Ovary (tissue), 9 donors: ENCODE data around the gene SIDT2. TPM values are rescaled to one million over a fixed set of nuclear protein-coding genes. Genes with fewer than 3 reads are reported as not detected.
A peak's percentile ranks its signal among the peaks of the same experiment; 100 is the strongest.

ENCODE experiments used
- DNase-seq, 5 donors: peaks; one replicate each; pipeline ENCODE4 v3.0.0-alpha.2; 2019 to 2020
- H3K27ac ChIP-seq, 2 donors: fragments of 200-600 bp; one replicate each; pipeline versions ENCODE4 v1.5.1 to v1.8.0; 2019 to 2022
- H3K27me3 ChIP-seq: fragments of 200-600 bp; one replicate; pipeline ENCODE4 v1.8.0; 2022
- H3K36me3 ChIP-seq: fragments of 200-600 bp; sonication (generic); one replicate; pipeline ENCODE4 v1.5.1; 2019
- H3K4me1 ChIP-seq: one replicate; pipeline ENCODE4 v1.8.1; 2013; ENCODE audit warnings: mild to moderate bottlenecking, moderate library complexity; ENCODE audit not compliant: insufficient read depth
- H3K4me3 ChIP-seq: fragments of 200-600 bp; sonication (generic); one replicate; pipeline ENCODE4 v1.5.1; 2017
- H3K9me3 ChIP-seq, 2 donors: fragments of 200-600 bp in 1 of 2; sonication (generic) in 1 of 2; one replicate each; pipeline versions ENCODE4 v1.5.1 to v1.8.1; 2013 to 2019; ENCODE audit warnings: mild to moderate bottlenecking in 1 of 2, moderate library complexity in 1 of 2
- EP300 ChIP-seq: sonication (generic); formaldehyde crosslinking; IDR thresholded peaks from one replicate; pipeline ENCODE4 v1.6.1; 2017; ENCODE audit warnings: antibody characterized with exemption
- POLR2A ChIP-seq: fragments of 450-650 bp; IDR thresholded peaks from one replicate; pipeline ENCODE4 v1.6.1; 2017; ENCODE audit warnings: antibody characterized with exemption, mild to moderate bottlenecking, moderate library complexity
- WGBS, 3 donors: extraction: QIAGEN DNeasy Blood & Tissue Kit in 1 of 3; methylation state at CpG; one replicate each; pipeline versions ENCODE4 v1.1.5 to v1.1.7; 2013 to 2017; 5-methylcytosine and 5-hydroxymethylcytosine counted together
- intact Hi-C, 4 donors: fragments of 100-400 bp; cut with DNase I; formaldehyde crosslinking; loops; one replicate each; pipeline versions ENCODE4 v1.11.0 to v1.15.1; 2022 to 2023
- polyA plus RNA-seq, 2 donors: library from polyadenylated mRNA; stranded (reverse); fragments of 200-250 nt in 1 of 2; fragments of 350-450 nt in 1 of 2; fragmentation: Illumina TruSeq in 1 of 2; extraction: RNeasy Lipid Tissue Mini Kit (QIAGEN cat#74804) in 1 of 2; gene quantifications; one replicate each; pipeline ENCODE4 v1.2.3, GENCODE V29; 2013 to 2014
- total RNA-seq, 7 donors: library from RNA; depleted of rRNA in 2 of 7; stranded (reverse); fragments of >200 nt in 2 of 7; fragmentation: NEBNext Ultra II Directional in 3 of 7; extraction: Animal tissue kit (Norgen Biotek cat#: 25700) in 3 of 7; gene quantifications; one replicate each; pipeline versions ENCODE4 v1.1.0 to v1.2.4, GENCODE V29; 2016 to 2023
- TF ChIP-seq, protein P1 (sequence below), 3 donors: fragments of 450-650 bp in 2 of 3; fragments of 200-600 bp in 1 of 3; IDR thresholded peaks; one replicate each; pipeline versions ENCODE4 v1.5.1 to v1.8.0; 2016 to 2022; ENCODE audit warnings: antibody characterized with exemption in 3 of 3, mild to moderate bottlenecking in 1 of 3
- donor health status: DM: no; HTN: no; CAD: no; lungs with moderate emphysema.
- donor health status: DM: no; HTN: no; CAD: no.
- donor health status: Bipolar disorder and iron deficiency.
- donor health status: DM: yes; HTN: yes; CAD: no.
- donor health status: DM: no; HTN: no; CAD: no.
- donor health status: DM: yes; HTN: yes; CAD: no.

Gene SIDT2
- total and polyA plus RNA-seq, 9 donors: 36.5 to 141 (median 73.7) TPM

DNA sequence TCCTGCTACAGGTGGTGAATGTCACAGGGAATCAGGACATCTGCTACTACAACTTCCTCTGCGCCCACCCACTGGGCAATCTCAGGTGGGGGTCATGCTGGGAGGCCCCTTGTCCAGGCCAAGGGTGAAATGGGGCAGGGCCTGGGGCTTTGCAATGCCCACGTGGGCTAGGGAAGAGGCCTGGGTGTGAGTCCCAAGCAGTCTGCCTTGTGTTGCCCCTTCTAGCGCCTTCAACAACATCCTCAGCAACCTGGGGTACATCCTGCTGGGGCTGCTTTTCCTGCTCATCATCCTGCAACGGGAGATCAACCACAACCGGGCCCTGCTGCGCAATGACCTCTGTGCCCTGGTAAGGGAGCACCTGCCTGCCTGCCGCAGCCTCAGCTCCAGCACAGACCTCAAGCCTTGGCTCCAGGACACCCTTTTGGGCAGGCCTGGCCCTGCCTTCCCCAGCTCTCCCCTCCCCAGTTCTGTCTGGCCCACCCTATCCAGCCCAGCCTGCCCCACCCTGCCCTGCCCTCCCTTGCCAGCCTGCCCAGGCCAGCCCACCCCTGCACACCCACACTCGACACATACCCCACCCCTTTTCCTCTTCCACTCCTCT lies 11.5 kb downstream of the SIDT2 start:
- H3K4me3 ChIP-seq: no peak overlapping the region
- no peaks in the 10 kb centered on the region for H3K27me3 ChIP-seq
- no peaks in the 10 kb centered on the region for H3K36me3 ChIP-seq
- peak in 2 of 5 donors; percentile 17 to 33 for DNase-seq
- TF ChIP-seq EP300: no peak
- peaks cover 19% of the 10 kb centered on the region for H3K4me1 ChIP-seq
- H3K27ac ChIP-seq: no peak overlapping the region
- intact Hi-C loops: loop anchor here in 1 of 4 donors (5.0 kb wide), 1 partner anchor 32 kb away; no protein-coding TSS in a partner anchor
- WGBS, 3 donors: 78 to 87% (median 85%) methylated on average over 8 of the region's 8 CpGs
- H3K9me3 ChIP-seq: no peaks in the 10 kb centered on the region

DNA sequence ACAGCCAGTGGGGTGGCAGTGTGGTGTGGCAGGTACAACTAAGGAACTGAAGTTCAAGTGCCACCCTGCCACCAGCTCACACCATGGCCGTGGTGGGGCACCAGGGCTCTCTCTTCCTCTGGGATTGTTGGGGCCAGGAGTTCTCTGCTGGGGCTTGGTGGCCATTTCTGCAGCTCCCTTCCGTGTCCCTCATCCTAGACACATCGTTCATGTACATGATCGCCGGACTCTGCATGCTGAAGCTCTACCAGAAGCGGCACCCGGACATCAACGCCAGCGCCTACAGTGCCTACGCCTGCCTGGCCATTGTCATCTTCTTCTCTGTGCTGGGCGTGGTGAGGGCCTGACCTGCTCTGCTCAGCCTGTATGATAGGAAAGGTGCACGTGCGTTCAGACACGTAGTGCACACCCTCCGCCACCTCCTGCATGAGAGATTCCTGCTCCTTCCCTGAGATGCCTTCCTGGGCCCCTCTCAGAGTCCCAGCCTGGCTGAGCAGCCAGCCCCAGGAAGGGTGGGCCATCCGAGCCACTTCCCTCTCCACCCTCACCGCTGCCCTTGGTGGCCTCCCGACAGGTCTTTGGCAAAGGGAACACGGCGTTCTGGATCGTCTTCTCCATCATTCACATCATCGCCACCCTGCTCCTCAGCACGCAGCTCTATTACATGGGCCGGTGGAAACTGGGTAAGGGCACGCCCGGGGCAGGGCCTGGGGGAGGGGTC lies 13.3 kb downstream of the SIDT2 start:
- no peak overlapping the region for H3K27ac ChIP-seq
- peaks cover 10% of the 10 kb centered on the region for H3K4me1 ChIP-seq
- no peak for TF ChIP-seq EP300
- TF ChIP-seq, protein P1, sequence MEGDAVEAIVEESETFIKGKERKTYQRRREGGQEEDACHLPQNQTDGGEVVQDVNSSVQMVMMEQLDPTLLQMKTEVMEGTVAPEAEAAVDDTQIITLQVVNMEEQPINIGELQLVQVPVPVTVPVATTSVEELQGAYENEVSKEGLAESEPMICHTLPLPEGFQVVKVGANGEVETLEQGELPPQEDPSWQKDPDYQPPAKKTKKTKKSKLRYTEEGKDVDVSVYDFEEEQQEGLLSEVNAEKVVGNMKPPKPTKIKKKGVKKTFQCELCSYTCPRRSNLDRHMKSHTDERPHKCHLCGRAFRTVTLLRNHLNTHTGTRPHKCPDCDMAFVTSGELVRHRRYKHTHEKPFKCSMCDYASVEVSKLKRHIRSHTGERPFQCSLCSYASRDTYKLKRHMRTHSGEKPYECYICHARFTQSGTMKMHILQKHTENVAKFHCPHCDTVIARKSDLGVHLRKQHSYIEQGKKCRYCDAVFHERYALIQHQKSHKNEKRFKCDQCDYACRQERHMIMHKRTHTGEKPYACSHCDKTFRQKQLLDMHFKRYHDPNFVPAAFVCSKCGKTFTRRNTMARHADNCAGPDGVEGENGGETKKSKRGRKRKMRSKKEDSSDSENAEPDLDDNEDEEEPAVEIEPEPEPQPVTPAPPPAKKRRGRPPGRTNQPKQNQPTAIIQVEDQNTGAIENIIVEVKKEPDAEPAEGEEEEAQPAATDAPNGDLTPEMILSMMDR (IDR thresholded peaks at IDR 0.05): no peak
- TF ChIP-seq POLR2A: no peak
- no peaks in the 10 kb centered on the region for H3K27me3 ChIP-seq
- no peak overlapping the region for H3K4me3 ChIP-seq
- H3K9me3 ChIP-seq: no peaks in the 10 kb centered on the region
- DNase-seq: no peak
- no peaks in the 10 kb centered on the region for H3K36me3 ChIP-seq
- WGBS, 3 donors: 89 to 94% (median 91%) methylated on average over 26 of the region's 26 CpGs
- intact Hi-C loops: no loop called here

DNA sequence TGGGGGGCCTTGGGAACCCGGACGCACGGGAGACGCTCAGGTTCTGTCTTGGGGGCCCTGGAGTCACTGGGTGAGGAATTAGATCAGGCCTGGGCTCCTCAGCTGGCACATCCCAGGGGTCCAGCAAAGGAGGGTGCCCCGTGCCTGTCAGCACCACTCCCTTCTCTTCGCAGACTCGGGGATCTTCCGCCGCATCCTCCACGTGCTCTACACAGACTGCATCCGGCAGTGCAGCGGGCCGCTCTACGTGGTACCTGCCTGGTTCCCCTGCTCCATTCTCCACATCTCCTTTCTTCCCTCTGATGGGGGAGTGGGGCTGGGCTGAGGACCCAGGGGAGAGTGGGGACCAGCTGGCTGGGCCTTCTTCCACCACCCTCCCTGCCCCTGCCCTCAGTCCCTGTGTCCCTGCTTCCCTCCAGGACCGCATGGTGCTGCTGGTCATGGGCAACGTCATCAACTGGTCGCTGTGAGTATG lies 13.9 kb downstream of the SIDT2 start:
- H3K36me3 ChIP-seq: no peaks in the 10 kb centered on the region
- WGBS, 3 donors: 89 to 94% (median 92%) methylated on average over 17 of the region's 17 CpGs
- H3K9me3 ChIP-seq: no peaks in the 10 kb centered on the region
- DNase-seq: peak in 2 of 5 donors; percentile 17 to 38
- peaks cover 4% of the 10 kb centered on the region for H3K4me1 ChIP-seq
- no peaks in the 10 kb centered on the region for H3K27me3 ChIP-seq
- H3K27ac ChIP-seq: no peak overlapping the region
- no peak overlapping the region for H3K4me3 ChIP-seq
- TF ChIP-seq POLR2A: no peak
- TF ChIP-seq, protein P1 (IDR thresholded peaks at IDR 0.05): no peak
- TF ChIP-seq EP300: no peak
- intact Hi-C loops: no loop called here

DNA sequence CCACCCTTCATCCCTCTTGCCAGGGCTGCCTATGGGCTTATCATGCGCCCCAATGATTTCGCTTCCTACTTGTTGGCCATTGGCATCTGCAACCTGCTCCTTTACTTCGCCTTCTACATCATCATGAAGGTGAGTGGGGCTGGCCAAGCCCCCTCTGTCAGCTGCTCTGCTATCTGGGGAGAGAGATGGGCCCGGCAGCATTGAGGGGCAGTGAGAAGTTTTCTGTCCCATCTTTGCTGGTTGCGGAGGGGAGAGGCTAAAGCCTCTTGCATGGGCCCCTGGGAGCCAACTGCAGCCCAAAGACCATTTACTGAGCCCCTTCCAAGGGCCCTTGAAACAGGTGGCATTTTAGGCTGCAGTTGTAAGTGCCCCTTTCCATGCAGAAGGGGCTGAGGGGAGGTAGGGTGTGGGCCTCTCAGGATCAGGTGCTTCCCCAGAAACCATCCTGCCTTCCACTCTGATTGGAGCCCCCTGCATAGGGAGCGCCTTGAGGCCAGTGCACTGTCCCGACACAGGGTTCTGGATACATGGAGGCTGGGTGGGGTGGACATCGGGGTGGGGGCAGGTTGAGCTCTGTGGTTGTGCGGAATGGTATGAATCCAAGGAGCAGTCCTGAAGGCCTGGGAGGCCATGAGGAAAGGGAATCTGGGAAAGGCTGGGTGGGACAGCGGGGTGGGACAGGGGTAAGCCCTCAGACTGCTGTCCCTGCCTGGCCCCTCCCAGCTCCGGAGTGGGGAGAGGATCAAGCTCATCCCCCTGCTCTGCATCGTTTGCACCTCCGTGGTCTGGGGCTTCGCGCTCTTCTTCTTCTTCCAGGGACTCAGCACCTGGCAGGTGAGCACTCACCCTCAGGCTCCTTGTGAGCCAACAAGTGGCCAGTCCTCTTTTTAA lies 14.8 kb downstream of the SIDT2 start:
- intact Hi-C loops: no loop called here
- H3K36me3 ChIP-seq: no peaks in the 10 kb centered on the region

More for the DNA sequence above, 14.8 kb downstream of the SIDT2 start:
- no peak overlapping the region for H3K4me3 ChIP-seq
- no peaks in the 10 kb centered on the region for H3K27me3 ChIP-seq
- 89 to 93% (median 93%) methylated on average over 15 of the region's 15 CpGs for WGBS, 3 donors
- H3K27ac ChIP-seq: no peak overlapping the region
- DNase-seq: peak in 3 of 5 donors; percentile 14 to 33 (median 23)
- TF ChIP-seq POLR2A (no peak), EP300 (no peak)
- TF ChIP-seq, protein P1 (IDR thresholded peaks at IDR 0.05): no peak
- H3K9me3 ChIP-seq: no peaks in the 10 kb centered on the region
- H3K4me1 ChIP-seq: peaks cover 10% of the 10 kb centered on the region
